Activated CD8-positive, alpha-beta T cell treated with anti-CD3 and anti-CD28 coated beads, Interleukin-2, amount 10 ng/mL, durations not matched to agents 7 days and 5 days (primary cell): Measurements from ENCODE around the gene SOX13. TPM values are rescaled to one million over a fixed set of nuclear protein-coding genes. Genes with fewer than 3 reads are reported as not detected.

Experiments
- ATAC-seq: fragments of 150-1000 bp; cut with Tn5 transposase; one replicate; pipeline ENCODE4 v1.10.0; 2021; ENCODE audit warnings: moderate library complexity
- CTCF ChIA-PET: fragments of 350-600 bp; sonication (Branson Sonifier 250); formaldehyde crosslinking; loops from one replicate; lab custom pipeline; 2021; ENCODE audit warnings: antibody characterized with exemption; lab: Charles Lee
- POLR2A ChIA-PET: fragments of 350-600 bp; sonication (Branson Sonifier 250); formaldehyde crosslinking; loops from one replicate; lab custom pipeline; 2021; ENCODE audit warnings: antibody characterized with exemption; lab: Charles Lee
- DNase-seq: peaks from one replicate; pipeline ENCODE4 v3.0.0-alpha.2; 2020
- H3K27ac Mint-ChIP-seq: one replicate; pipeline ENCODE4 v1.8.0; 2021; ENCODE audit warnings: mild to moderate bottlenecking, mixed read lengths
- H3K27me3 Mint-ChIP-seq: one replicate; pipeline ENCODE4 v1.8.0; 2021; ENCODE audit warnings: low read depth, mixed read lengths
- H3K36me3 Mint-ChIP-seq: one replicate; pipeline ENCODE4 v1.8.0; 2021; ENCODE audit warnings: low read depth, mixed read lengths
- H3K4me1 Mint-ChIP-seq: one replicate; pipeline ENCODE4 v1.8.0; 2021; ENCODE audit warnings: low read depth, mixed read lengths
- H3K4me3 Mint-ChIP-seq: one replicate; pipeline ENCODE4 v1.8.0; 2021; ENCODE audit warnings: mild to moderate bottlenecking, mixed read lengths
- H3K9me3 Mint-ChIP-seq: one replicate; pipeline ENCODE4 v1.8.0; 2022; ENCODE audit warnings: mixed read lengths; ENCODE audit not compliant: insufficient read depth
- total RNA-seq, 2 experiments: library from RNA; stranded (reverse); gene quantifications; one replicate each; pipeline ENCODE4 v1.2.3, GENCODE V29; 2021

SOX13 gene
- total RNA-seq, 2 experiments from 2014 or later, result 0.37 to 1.2 TPM

DNA sequence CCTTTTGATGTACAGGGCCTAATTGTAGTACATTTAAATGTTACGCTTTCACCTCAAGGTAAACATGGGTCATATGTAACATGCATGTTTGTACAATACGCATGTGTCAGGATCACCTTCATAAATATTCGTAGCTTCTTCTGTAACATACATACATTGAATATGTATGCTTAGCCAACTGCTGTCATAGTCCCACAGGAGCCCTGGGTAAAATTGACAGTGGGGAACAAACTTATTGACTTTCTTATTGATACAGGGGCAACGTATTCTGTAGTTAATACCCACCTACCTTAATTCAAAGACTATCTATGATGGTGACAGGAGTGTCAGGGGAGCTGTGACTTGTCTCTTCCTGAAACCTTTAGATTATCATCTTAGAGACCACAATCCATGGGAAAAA is 96.9 kb downstream of the SOX13 start:
- Mint-ChIP-seq H3K4me1 (no peaks in the 10 kb centered on the region), H3K27ac (no peak overlapping the region), H3K4me3 (no peak overlapping the region), H3K27me3 (peaks cover 2% of the 10 kb centered on the region), H3K36me3 (peaks cover 3% of the 10 kb centered on the region), H3K9me3 (peaks cover 13% of the 10 kb centered on the region)
- ChIA-PET POLR2A (no interaction called here), CTCF (interaction anchor here (5.1 to 9.8 kb wide), 2 partner anchors 37 to 192 kb away, joined by 31 to 122 read pairs; partner anchors contain the start of gene PLEKHA6)
- DNase-seq (no peak), ATAC-seq (no peak)

DNA sequence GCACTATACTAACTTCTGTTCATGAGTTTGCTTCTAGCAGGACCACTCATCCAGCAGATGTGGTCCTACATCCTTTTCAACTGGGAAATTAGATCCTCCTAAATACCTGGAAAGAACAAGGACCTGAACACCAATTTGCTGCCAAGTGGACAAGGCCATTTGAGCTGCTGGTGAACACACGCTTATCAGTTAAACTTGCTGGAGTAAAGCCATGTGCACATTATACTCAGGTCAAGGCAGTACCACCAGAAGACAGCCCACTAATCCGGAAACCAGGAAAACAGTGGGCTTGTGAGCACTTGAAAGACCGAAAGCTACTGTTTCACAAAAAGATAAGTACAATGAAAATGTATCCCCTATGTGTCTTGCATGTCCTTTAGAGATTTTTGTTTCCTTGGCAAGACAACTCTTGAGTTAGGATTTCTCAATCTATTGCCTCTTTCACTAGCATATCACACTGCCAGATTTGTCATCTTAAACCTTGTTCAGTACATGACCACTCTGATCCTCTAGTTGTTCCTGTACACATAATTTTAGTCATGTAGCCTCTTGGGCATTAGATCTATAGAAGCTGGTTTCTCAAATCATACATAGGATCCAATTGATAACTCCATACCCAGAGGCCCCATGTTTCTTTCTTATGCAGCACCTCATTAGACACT is 97.7 kb downstream of the SOX13 start:
- no peak for ATAC-seq
- no peak for DNase-seq
- peaks cover 3% of the 10 kb centered on the region for H3K36me3 Mint-ChIP-seq
- no peak overlapping the region for H3K27ac Mint-ChIP-seq
- H3K9me3 Mint-ChIP-seq, result peaks cover 13% of the 10 kb centered on the region
- no peak overlapping the region for H3K4me3 Mint-ChIP-seq
- H3K27me3 Mint-ChIP-seq, result no peaks in the 10 kb centered on the region
- ChIA-PET CTCF (interaction anchor here (3.9 to 9.8 kb wide), 2 partner anchors 8 to 191 kb away, joined by 19 to 122 read pairs; partner anchors contain the start of gene PLEKHA6), POLR2A (no interaction called here)
- no peaks in the 10 kb centered on the region for H3K4me1 Mint-ChIP-seq

DNA sequence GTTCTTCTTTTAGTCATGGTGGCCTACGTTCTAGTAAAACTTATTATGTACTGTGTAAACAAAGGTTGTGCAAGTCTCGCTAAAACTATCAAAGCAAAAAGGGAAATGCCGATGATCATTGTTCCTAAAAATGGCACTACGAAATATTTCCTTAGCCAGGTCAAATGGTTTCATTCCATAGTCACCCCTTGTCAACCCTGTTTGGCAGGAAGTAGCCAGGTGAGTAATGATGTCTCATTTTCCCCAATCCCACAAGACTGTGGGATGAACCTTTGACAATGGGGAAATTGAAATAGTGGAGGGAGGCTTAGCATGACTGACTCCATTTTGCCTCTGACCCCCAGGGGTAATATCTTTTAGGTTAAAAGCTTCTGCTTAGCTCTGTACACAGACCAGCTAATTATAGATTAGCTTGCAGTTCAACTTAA is 98.8 kb downstream of the SOX13 start:
- CTCF ChIA-PET, result interaction anchor here (3.9 kb wide), 1 partner anchor 9 kb away, joined by 19 read pairs; no protein-coding TSS in a partner anchor
- no peaks in the 10 kb centered on the region for H3K4me1 Mint-ChIP-seq

DNA sequence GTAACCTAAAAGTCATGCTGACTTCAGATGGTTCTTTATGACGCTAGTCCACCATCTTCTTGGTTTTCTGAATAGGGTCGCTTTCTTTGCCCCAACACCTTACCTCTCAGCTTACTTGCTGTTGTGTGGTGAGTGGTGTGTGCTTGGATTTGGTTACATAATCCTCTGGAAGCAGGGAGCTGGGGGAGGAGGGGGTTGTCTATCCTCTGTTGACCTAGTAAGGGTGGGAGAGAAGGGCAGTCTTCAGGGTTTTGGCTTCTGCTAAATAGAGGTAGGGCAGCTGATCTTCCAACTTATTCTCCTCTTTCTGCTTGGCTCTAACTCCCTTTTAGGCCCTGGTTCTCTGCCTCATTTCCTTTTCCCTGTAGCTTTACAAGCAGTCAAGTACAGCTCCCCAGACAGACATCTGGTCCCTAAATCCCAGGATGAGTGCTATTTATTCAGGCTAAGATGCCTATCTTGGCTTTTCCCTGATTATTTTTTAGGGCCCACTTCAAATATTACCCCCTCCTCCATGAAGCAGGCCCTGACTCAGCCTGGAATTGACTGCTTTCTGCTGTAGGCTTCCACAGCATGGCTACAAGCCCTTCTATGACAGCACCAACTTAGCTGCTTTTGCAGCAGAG is 99.6 kb downstream of the SOX13 start:
- no peaks in the 10 kb centered on the region for H3K27me3 Mint-ChIP-seq
- POLR2A ChIA-PET, result no interaction called here
- DNase-seq (no peak), ATAC-seq (no peak)
- no peak overlapping the region for H3K27ac Mint-ChIP-seq
- H3K4me3 Mint-ChIP-seq, result no peak overlapping the region
- peaks cover 13% of the 10 kb centered on the region for H3K9me3 Mint-ChIP-seq
- H3K4me1 Mint-ChIP-seq, result no peaks in the 10 kb centered on the region
- H3K36me3 Mint-ChIP-seq, result peaks cover 3% of the 10 kb centered on the region
- CTCF ChIA-PET, result interaction anchor here (1.1 to 3.9 kb wide), 3 partner anchors 9 to 226 kb away, joined by 3 to 19 read pairs (median 6); no protein-coding TSS in a partner anchor

More for the DNA sequence above, 98.8 kb downstream of the SOX13 start:
- Mint-ChIP-seq H3K4me3 (no peak overlapping the region), H3K9me3 (peaks cover 13% of the 10 kb centered on the region), H3K27ac (no peak overlapping the region), H3K27me3 (no peaks in the 10 kb centered on the region), H3K36me3 (peaks cover 3% of the 10 kb centered on the region)
- POLR2A ChIA-PET, result no interaction called here
- DNase-seq (no peak), ATAC-seq (no peak)

DNA sequence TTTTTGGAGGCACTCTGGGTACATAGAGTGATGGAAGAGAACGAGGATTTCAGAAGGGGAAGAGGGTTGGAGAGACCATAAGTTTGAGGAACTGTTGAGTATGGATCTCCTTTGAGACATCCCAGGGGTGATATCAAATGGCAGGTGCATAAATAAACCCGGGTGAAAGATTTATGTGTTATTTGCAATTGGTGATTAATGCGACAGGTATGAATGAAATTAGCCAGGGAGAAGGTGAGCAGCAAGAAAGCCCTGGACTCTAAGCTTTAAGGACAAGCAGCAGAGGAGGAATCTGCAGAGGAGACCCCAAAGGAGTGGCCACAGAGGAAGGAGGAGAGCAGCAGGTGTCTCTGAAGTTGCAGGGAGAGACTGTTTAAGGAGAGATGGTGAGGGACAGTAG is 102.0 kb downstream of the SOX13 start:
- CTCF ChIA-PET, result interaction anchor here (1.7 kb wide), 1 partner anchor 12 kb away, joined by 9 read pairs; no protein-coding TSS in a partner anchor
- Mint-ChIP-seq H3K9me3 (peaks cover 4% of the 10 kb centered on the region), H3K4me1 (no peaks in the 10 kb centered on the region), H3K4me3 (no peak overlapping the region), H3K27ac (no peak overlapping the region), H3K27me3 (peaks cover 2% of the 10 kb centered on the region), H3K36me3 (peaks cover 3% of the 10 kb centered on the region)
- DNase-seq, result no peak
- ATAC-seq, result no peak
- POLR2A ChIA-PET, result no interaction called here

DNA sequence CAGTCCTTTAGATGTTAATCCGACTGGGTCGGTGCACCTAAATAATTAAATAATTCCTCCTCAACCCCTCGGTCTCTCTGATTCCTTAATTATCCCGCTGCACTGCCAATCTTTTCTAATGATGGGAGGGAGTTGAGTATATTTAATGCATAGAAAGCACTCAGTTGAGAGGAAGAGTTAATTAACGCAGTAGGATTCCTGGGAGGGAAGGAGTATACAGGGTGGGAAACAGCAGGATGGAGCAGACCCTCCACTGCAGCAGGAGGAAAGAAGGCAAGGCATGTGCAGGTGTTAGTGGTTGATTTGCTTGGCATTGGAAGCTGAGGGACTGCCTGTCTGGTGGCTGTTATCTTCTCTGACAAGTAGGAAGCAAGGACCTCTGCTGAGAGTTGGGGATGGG is 103.1 kb downstream of the SOX13 start:
- DNase-seq (no peak), ATAC-seq (no peak)
- Mint-ChIP-seq H3K36me3 (no peaks in the 10 kb centered on the region), H3K27ac (no peak overlapping the region), H3K4me1 (no peaks in the 10 kb centered on the region), H3K27me3 (peaks cover 2% of the 10 kb centered on the region), H3K4me3 (no peak overlapping the region), H3K9me3 (no peaks in the 10 kb centered on the region)
- ChIA-PET CTCF (interaction anchor here (0.6 to 1.7 kb wide), 3 partner anchors 8 to 188 kb away, joined by 3 to 9 read pairs (median 3); no protein-coding TSS in a partner anchor), POLR2A (no interaction called here)

DNA sequence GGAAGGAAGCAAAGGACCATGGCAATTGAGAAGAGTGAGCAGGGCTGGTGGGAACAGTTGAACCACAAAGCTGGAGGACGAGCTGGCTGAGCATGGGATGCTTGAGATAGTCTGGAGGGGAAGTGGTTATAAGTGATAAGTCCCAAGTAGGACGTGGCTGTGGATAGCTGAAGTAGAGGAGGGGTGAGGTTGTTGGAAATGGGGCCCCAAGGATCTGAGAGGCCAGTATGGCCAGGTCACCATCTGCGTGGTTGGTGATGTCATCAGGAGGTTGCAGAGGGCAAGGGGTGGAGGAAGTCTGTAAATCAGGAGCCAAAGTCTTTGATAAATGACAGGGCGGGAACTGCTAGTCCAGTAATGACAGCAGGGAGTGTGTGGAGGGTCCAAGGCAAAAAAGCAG is 104.2 kb downstream of the SOX13 start:
- DNase-seq, result no peak
- Mint-ChIP-seq H3K9me3 (no peaks in the 10 kb centered on the region), H3K27me3 (peaks cover 2% of the 10 kb centered on the region), H3K4me3 (no peak overlapping the region), H3K36me3 (no peaks in the 10 kb centered on the region), H3K27ac (no peak overlapping the region), H3K4me1 (no peaks in the 10 kb centered on the region)
- ChIA-PET CTCF (interaction anchor here (1.3 to 3.2 kb wide), 2 partner anchors 15 to 187 kb away, joined by 3 to 12 read pairs; no protein-coding TSS in a partner anchor), POLR2A (no interaction called here)
- no peak for ATAC-seq

Other genes with a start within 250 kb of the SOX13 start
- gene SNRPE, start 211.5 kb upstream of the SOX13 start, total RNA-seq, result 100 to 1,000 TPM; 187 to 201 TPM
- gene ETNK2, start 78.9 kb downstream of the SOX13 start, total RNA-seq, result under 1 TPM in 1 of 2 experiments, not detected in 1; 0.11 TPM
- not detected for gene REN, start 93.2 kb downstream of the SOX13 start, total RNA-seq
- not detected for gene KISS1, start 123.4 kb downstream of the SOX13 start, total RNA-seq
- not detected for gene GOLT1A, start 140.9 kb downstream of the SOX13 start, total RNA-seq